Muscle of arm (tissue), 12 donors: ENCODE results near the gene C20orf96. TPM values are rescaled to one million over a fixed set of nuclear protein-coding genes. Genes with fewer than 3 reads are reported as not detected.
"Not testable (repeated sequence)": the region's sequence is repeated elsewhere in the genome, so short reads cannot be mapped to it uniquely, and the experiment has no call there.

Experiments used
- DNase-seq: peaks from one replicate; pipeline ENCODE4 v3.0.0-alpha.2; 2013
- polyA plus RNA-seq, 12 donors: library from polyadenylated mRNA; unstranded; fragments of 120-200 nt; gene quantifications; one replicate each; pipeline ENCODE4 v1.2.1, GENCODE V29; 2013; ENCODE audit not compliant: insufficient read length in 12 of 12

Gene C20orf96
- polyA plus RNA-seq, 12 donors = 8.2 to 18.4 (median 11.2) TPM; not detected in 1

DNA sequence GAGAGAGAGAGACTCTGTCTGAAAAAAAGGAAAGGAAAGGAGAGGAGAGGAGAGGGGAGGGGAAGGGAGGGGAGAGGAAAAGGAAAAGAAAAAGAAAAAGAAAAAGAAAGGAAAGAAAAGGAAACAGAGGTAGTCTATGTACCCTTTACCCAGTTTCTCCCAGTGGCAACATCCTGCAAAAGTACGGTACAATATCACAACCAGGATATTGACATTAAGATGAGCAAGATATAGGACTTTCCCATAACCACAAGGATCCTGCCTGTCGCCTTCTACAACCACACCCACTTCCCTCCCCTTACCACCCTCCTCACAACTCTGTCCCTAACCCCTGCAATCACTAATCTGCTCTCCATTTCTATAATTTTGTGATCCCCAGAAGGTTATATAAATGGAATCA is 4.0 kb downstream of the C20orf96 start:
- DNase-seq = no peak

DNA sequence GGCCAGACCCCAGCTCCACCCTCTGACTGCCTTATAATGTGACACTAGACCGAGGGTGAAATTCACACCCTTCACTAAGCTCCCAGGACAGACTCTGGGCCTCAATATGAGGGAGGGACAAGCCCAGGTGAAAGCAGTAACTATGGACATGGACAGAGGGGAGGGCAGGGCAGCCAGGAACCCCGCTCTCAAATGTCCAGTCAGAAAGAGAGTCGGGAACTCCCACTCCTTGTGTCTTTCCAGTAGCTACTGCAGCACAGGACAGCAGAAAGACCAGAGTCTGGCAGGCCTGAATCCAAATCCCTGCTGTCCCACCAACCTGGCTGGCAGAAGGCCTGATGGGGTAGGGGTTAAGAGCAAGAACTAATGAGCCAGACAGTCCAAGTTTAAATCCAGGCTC is 6.4 kb downstream of the C20orf96 start:
- DNase-seq = no peak

DNA sequence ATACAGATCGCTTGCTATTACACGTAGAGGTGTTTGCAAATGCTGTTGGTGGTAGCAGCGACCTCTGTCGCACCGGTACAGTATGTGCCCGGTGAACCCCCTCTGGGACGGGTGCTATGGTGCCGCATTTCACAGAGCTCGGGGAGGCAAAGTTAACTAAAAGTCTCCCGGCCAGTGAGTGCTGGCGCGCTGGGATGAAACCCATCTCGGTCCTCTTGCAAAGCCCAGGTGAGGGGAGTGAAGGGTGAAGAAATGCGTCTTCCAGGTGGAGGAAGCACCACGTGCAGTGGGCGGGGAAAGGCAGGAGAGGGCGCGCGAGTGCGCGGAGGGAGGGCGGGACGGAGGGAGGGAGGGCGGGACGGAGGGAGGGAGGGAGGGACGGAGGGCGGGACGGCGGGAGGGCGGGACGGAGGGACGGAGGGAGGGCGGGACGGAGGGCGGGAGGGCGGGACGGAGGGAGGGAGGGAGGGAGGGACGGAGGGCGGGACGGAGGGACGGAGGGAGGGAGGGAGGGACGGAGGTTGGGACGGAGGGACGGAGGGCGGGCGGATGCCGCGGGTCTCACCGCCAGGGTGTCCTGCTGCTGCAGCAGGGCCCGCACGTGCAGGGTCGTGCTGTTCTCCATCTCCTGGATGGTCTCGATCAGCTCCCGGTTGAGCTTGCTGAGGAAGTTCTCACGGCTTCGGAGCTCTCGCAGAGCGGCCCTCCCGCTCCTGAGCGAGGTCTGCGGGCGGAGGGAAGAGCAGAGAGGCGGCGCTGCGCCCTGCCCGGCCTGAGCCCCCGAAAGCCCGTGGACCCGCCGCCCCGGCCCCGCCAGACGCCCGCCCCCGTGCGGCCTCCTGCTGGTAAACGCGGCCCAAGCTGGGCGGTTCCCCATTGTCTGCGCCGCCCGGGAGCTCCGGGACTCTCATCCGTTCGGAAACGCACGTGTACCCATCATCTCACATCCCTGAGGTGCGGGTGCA is 11.7 kb downstream of the C20orf96 start:
- DNase-seq = peak; percentile 75

DNA sequence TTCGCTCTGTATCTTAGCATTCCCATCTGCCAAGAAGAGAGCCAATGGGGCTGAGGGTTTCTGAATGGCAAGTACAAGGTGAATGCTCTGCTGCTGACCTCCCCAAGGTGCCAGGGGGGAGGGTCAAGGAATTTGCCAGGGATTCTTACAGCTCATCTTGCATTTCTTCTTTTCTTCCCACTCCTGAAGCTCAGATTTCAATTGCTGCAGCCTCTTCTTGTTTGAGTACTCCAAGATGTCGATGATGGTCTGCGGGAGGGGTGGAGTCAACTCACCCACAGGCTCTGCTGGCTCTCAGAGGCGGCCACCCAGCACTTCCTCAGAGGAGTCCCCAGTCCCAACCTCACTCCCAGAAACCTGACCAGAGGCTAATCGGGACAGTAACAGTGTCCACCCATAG is 12.4 kb downstream of the C20orf96 start:
- no peak for DNase-seq

DNA sequence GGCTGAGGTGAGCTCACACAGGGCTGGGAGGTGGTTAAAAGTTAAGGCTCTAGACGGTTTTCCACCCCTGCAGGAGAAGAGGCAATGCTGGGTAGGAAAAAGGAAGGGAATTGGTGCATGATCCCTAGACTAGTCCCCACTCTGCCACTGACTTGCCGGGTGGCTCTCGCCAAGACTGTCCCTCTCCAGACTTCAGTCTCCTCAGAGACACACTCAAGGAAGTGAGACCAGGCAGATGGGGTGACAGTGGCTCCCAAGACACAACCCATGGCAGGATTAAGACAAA is 13.1 kb downstream of the C20orf96 start:
- DNase-seq = no peak

DNA sequence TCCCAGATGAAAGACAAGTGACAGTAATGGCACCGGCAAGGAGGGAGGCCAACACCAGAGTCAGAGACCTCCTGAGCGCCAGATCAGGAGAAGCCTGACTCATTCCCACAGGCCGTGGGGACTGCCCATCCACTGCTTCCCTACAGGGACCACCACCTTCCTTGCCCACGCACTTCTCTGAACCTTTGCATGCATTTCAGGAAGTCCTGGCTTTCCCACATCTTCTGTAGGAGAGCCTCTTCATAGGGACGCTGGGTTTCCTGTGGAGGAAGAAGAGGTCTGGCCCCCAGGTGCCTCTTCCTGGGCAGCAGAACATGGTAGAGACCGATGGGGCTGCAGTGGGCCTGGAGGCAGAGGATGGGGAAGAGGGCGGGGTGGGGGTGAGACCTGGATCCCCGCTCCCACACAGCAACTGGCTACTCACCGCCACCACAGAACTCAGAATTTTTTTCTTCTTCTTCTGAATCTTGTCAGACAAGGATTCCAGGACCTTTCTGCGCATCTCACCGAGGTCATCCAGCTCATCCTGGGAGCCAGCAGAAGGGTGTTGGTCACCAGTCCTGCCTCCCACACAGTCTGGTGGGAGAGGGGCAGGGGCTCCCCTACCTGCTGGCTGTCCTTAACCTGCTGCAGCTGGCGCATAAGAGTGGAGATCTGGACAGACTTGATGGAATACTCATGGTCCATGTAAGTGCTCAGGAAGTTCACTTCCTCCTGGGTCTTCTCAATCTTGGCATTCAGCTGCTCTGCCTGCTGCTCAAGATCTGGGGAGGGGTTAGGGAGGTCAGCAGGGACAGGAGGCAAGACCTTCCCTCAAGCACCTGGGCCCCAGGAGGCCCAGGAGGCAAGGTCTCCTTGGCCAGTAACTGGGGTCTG is 13.7 kb downstream of the C20orf96 start:
- DNase-seq = no peak

DNA sequence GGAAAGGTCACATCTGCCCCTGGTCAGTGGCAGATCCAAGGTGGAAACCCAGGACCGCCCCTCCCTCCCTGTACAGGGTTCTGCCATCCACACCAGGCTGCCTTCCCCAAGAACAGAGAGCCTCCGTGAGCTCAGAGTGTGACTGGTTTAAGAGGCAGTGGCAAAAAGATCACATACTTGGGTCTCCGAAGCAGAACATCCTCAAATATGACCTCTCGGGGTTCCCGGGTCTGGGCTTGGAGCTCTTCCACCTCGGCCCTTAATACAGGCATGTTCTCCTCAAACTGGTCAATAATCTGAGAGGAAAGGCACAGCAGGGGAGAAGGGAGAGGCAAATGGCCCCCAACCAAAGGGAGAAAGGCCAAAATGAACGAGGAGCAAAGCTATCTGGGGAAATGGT is 14.8 kb downstream of the C20orf96 start:
- no peak for DNase-seq

DNA sequence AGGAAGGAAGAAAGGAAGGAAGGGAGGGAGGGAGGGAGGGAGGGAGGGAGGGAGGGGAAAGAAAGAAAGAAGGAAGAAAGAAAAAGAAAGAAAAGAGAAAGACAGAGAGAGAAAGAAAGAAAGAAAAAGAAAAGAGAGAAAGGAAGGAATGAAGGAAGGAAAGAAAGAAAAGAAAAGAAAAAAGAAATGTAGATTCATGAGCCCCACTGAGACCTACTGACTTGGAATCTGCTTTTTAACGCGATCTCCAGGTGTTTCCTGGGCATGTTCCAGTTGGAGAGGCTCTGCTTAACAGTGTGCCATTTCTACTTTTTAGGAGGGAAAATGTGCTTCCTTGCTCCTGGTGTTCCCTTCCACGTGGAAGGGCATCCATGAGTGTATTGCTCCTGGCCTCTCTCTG is 16.7 kb downstream of the C20orf96 start:
- DNase-seq = no peak

DNA sequence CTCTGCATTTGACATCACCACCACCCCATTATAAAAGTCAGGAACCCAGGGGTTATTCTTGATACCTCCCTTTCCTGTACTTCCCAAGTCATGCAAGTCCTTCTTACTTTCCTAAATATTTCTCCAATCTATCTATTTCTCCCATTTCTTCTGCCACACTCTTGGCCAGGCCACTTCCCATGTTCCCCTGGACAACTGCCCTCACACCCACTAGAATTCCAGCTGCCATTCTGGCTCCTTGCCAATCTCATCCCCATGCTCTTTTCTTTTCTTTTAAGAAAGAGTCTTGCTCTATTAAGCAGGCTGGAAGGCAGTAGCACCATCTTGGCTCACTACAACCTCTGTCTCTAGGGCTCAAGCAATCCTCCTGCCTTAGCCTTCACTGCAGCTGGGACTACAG is 17.8 kb downstream of the C20orf96 start:
- no peak for DNase-seq

DNA sequence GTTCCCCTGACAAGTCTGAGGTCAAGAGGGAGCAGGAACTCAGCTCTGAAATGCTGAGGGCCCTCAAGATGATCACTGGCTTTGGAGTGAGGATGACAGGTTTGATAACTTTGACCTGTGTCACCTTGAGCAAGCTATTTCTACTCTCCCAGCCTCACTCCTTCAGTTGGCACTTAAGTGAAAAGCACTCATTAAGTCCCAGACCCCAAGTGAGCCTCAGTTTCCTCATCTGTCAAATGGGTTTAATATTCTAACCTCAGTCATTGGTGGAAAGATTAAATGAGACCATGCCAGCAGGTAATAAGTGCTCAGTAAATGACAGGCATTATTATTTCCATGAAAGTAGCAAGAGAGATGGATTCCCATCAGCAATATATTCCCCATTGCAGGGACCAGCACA is 19.0 kb downstream of the C20orf96 start:
- no peak for DNase-seq

DNA sequence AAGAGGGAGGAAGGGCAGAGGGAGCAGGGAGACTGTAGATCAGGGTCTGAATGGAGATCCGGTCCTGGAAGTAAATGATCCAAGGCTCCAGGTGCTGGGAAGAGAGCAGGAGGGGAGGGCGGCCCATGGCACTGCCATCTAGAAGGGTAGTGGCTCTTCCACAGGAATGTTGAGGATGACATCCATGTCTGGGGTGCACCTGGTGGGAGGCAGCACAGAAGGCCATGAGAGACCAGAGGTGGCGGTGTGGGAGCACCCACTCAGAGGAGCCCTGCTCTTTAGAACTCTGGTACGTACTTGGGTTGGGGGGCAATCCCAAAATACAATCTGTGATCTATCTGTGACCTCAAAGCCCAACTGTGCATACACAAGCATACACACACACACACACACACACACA is 19.5 kb downstream of the C20orf96 start:
- no peak for DNase-seq

DNA sequence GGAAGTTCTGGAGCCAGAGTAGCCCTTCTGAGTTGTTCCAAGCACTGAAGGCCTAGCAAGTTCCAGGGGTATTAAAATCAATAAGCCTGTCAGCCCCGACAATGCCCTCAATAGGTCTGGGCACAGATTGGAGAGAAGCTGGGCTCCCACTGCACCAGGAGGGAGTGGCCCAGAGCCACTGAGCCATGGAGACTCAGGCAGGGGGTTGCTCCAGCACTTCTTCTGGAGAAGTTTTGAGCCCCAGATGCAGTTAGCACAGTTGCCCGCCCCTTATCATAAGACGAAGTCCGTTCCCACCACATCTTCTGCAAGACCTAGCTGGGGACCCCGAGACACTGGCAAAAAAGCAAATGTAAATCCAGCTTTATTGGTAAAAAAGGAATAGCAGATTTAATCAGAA is 20.0 kb downstream of the C20orf96 start:
- DNase-seq = no peak

DNA sequence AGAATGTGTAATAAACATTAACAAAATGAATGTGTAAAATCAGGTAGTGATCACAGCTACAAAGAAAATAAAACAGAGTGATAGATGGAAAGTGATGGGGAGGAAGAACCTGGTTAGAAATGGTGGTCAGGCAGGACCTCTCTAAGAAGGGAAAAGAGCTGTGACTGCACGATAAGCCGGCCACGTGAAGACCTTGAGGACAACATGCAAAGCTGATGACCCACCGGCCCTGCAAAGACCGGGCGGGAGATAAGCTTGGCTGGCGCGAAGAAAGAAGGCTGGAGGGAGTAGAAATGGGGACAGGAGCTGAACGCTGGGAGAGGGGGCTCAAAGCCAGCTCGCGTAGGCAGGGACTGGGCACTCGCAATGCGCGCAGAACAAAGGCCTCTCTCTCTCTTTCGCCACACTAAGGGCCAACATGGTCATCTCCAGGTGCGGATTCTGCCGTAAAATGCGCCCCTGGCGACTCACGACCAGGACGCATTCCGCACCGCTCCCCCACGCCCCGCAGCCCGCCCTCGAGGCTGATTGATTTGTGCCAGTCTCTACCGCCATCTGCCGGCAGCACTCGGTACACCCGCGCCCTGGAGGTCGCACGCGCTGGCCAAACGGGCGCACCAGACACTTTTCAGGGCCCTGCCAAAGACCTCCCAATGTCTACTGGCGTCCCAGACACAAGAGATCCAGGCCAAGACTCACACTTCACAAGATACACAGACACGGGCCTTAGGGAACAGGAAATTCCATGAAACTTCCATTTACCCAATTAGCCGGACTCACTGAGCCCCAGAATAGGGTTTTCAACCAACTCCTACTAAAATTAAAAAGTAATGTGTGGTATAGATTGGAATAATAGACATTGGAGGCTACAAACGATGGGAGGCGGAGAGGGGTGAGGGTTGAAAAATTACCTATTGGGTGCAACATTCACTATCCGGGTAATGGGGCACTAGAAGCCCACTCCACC is 23.7 kb downstream of the C20orf96 start:
- peak; percentile 86 for DNase-seq

DNA sequence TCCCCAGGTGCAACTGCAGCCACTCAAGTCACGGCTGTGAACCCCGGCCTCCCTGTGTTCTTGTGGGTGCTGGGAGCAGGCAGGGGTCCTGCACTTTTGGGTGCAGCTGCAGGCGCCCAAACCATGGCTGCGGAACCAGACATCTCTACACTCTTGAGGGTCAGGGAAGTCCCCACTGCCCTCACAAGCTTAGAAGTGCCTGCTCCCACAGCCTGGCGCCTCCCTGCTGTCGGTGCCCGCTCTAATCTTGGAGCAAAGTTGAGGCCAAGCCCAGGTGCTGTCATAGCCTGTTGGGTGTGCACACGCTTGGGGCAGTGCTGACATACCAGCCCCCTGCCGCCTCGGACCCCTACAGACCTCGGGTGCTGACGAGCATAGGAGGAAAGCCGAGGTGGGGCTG is 26.8 kb downstream of the C20orf96 start:
- DNase-seq = no peak

DNA sequence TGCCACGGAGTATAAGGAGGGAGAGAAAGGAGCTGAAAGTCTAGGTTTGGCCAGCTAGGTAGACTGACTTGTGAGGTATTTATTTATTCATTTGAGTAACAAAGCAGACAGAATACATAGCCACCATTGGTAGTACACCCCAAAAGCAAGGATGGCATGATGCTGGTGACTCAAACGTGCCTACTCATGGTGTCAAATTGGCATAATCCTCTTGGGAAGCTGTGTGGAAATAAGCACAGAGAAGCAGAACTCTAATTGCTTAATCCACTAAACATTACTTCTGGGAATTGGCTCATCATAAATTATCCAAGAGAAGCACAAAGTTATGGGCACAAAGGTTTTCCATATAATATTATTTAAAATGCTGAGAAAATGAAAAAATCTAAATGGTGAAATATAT is 30.6 kb downstream of the C20orf96 start:
- DNase-seq = no peak

DNA sequence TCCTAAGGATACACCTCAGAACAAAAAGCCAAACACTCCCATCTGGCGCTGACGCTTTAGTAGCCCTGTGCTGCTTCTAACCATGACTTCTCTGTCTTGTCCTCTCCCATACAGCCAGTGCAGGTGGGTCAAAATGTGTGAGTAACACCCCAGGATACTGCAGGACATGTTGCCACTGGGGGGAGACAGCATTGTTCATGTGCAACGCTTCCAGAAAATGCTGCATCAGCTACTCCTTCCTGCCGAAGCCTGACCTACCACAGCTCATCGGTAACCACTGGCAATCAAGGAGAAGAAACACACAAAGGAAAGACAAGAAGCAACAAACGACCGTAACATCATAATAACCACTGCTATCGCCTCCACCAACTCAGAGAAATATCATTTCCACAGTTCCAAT is 31.6 kb downstream of the C20orf96 start:
- no peak for DNase-seq

DNA sequence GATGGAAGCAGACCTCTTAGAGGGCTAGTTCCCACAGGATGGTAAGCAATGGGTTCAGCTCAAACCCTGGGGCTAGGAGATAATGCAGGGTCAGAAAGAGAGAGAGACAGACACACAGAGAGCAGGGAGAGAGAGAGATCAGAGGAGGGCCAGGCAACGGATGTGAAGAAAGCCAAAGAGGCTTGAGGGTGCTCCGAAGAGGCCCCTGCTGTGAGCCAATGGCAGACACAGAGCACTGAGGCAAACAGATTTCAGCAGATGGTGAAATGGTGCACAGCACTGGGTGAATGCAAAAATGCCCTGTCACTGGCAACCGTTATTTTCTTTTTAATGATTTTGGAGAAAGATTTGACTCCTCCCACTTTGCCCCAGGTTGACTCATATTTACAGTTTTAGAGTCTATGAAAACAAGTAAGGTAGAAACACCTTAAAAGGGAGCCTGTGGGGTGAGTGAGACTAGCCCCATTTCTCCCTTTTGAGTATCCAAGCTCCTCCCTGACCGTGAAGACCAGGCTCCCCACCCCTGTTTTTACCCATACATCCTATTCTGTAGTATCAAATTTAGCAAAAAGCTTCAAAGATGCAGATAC is 32.2 kb downstream of the C20orf96 start:
- DNase-seq = no peak

DNA sequence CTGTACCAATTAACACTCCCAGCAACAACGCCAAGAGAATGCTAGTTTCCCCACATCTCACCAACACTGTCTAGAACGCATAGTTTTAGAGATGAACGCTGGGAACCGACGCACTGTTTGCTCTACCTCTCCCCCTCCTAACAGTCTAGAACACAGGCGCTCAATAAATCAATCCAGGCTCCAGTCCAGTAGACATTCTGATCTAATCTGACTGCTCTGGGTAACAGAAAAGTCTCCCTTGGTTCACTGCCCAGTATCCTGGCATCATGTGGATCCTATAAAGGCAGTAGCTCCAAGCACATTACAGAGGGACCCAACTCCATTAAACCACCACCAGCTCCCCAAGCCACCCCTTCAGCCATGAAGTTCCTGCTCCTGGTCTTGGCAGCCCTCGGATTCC is 33.1 kb downstream of the C20orf96 start, which contains the start of gene DEFB132:
DEFB132 (plus strand) TSS at position 306 of the 400 bp plus-strand sequence; CDS start at position 361, 55 bp downstream.
- DNase-seq = no peak

DNA sequence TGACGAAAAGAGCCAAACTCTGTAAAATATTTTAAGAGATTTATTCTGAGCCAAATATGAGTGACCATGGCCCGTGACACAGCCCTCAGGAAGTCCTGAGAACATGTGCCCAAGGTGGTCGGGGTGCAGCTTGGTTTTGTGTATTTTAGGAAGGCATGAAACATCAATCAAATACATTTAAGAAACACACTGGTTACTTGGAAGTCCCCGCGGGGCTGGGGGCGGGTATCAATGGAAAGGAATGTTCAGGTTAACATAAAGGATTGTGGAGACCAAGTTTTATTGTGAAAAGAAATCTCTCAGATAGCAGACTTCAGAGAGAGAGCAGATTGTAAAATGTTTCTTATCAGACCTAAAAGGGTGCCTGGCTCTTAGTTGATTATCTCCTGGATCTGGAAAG is 37.1 kb downstream of the C20orf96 start:
- not testable (repeated sequence) for DNase-seq

DNA sequence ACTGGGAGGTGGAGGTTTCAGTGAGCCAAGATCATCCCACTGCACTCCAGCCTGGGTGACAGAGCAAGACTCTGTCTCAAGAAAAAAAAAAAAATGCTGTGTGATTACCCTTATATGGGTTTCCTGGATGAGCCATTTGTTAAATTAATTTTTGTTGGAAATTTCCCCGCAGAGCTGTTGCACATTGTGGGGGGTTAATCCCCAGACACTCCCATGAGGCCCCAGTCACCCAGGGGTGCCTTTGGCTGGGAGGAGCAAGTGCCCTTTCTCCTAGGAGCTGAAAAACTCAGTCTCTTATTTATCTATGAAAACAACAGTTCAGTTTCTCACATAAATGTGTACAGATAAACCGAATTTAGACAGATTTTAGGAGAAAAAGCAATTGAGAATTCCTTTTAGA is 37.7 kb downstream of the C20orf96 start:
- DNase-seq = no peak

DNA sequence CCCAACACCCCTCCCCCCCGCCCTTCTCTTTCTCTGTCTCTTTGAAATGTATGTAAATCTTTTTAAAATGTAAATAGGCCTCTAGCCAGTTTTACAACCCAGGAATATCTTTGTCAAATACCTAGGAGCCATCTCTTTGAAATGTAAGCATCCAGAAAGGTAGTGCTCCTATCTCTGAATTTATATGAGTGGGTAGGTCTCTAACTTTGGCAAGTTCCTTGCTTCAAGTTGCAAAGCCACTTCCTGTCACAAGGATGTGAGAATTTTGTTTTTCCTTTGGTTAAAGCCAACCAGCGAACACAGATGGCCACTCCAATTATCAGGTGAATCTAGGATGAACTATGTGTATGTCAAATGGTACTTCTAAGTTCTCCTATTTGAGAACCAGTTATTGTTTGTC is 39.2 kb downstream of the C20orf96 start:
- no peak for DNase-seq
